H1 (cell line): ENCODE results near the gene KCNJ18. TPM values are rescaled to one million over a fixed set of nuclear protein-coding genes. Genes with fewer than 3 reads are reported as not detected.
"Not testable (repeated sequence)": the region's sequence is repeated elsewhere in the genome, so short reads cannot be mapped to it uniquely, and the experiment has no call there.

Source experiments
- CTCF ChIA-PET: fragments of 300-600 bp; sonication (Branson Sonifier 250); formaldehyde crosslinking; loops from one replicate; lab custom pipeline; 2021; ENCODE audit not compliant: partially characterized antibody; lab: Charles Lee
- POLR2A ChIA-PET: fragments of 300-600 bp; sonication (Branson Sonifier 250); formaldehyde crosslinking; loops from one replicate; lab custom pipeline; 2021; ENCODE audit warnings: inconsistent platforms; ENCODE audit not compliant: partially characterized antibody; lab: Charles Lee
- DNase-seq, 2 experiments: peaks; one replicate each; pipeline versions ENCODE4 v3.0.0 to v3.0.0-alpha.2; 2010 to 2022; ENCODE audit warnings: low spot score in 2 of 2, low read depth in 1 of 2, mixed read lengths in 1 of 2
- FAIRE-seq: peaks from 2 replicates; lab custom pipeline; 2011; peaks lifted over from hg19 to GRCh38; lab: Jason Lieb, UNC
- H2AFZ ChIP-seq: 2 replicates; pipeline ENCODE4 v1.8.1; 2012; ENCODE audit warnings: low read length, inconsistent platforms
- H2AK5ac ChIP-seq: 2 replicates; pipeline ENCODE4 v1.6.1; 2013; ENCODE audit warnings: low read depth, low read length
- H2BK120ac ChIP-seq: replicated peaks from 2 replicates; pipeline ENCODE3; 2013; ENCODE audit warnings: low read depth, low read length, inconsistent platforms
- H2BK12ac ChIP-seq: 2 replicates; pipeline ENCODE4 v1.6.1; 2013; ENCODE audit warnings: low read depth, low read length
- H2BK15ac ChIP-seq: 2 replicates; pipeline ENCODE4 v1.6.1; 2013; ENCODE audit warnings: low read length
- H2BK20ac ChIP-seq: 2 replicates; pipeline ENCODE4 v1.6.1; 2013; ENCODE audit warnings: low read length
- H2BK5ac ChIP-seq: 2 replicates; pipeline ENCODE4 v1.6.1; 2013; ENCODE audit warnings: low read depth, low read length
- H3K14ac ChIP-seq: 2 replicates; pipeline ENCODE4 v1.6.1; 2013; ENCODE audit warnings: inconsistent platforms; ENCODE audit not compliant: insufficient read length
- H3K18ac ChIP-seq: 2 replicates; pipeline ENCODE4 v1.6.1; 2013; ENCODE audit warnings: low read length; ENCODE audit errors: extremely low read depth
- H3K23ac ChIP-seq: 2 replicates; pipeline ENCODE4 v1.6.1; 2013; ENCODE audit warnings: inconsistent platforms; ENCODE audit not compliant: insufficient read length
- H3K23me2 ChIP-seq: 2 replicates; pipeline ENCODE4 v1.6.1; 2013; ENCODE audit warnings: low read depth, low read length
- H3K27ac ChIP-seq: 2 replicates; pipeline ENCODE4 v1.6.1; 2011; ENCODE audit warnings: low read depth, low read length, inconsistent platforms
- H3K27me3 ChIP-seq, 4 experiments: replicated peaks in 1 of 4; 1 replicate in 1 of 4; 2 replicates in 3 of 4; pipeline versions ENCODE4 v1.6.1 to v1.8.1; 2011 to 2013; ENCODE audit warnings: low read length in 3 of 4, mild to moderate bottlenecking in 3 of 4, inconsistent platforms in 2 of 4, mixed read lengths in 2 of 4, moderate library complexity in 1 of 4; ENCODE audit not compliant: control insufficient read depth in 3 of 4, insufficient read depth in 3 of 4; ENCODE audit errors: extremely low read depth in 1 of 4
- H3K36me3 ChIP-seq, 4 experiments: 2 replicates each; pipeline versions ENCODE4 v1.6.1 to v1.8.1; 2011 to 2013; ENCODE audit warnings: mild to moderate bottlenecking in 4 of 4, low read length in 3 of 4, moderate library complexity in 2 of 4, control low read depth in 1 of 4, inconsistent platforms in 1 of 4; ENCODE audit not compliant: insufficient read depth in 4 of 4, control insufficient read depth in 2 of 4
- H3K4ac ChIP-seq: replicated peaks from 2 replicates; pipeline ENCODE3; 2013; ENCODE audit warnings: low read length, low read depth, mixed read lengths, inconsistent platforms; ENCODE audit not compliant: insufficient read length
- H3K4me1 ChIP-seq, 4 experiments: replicated peaks in 1 of 4; 1 replicate in 1 of 4; 2 replicates in 3 of 4; pipeline versions ENCODE4 v1.6.1 to v1.8.1; 2011 to 2013; ENCODE audit warnings: low read length in 3 of 4, inconsistent platforms in 2 of 4, mixed read lengths in 1 of 4; ENCODE audit not compliant: insufficient read depth in 4 of 4, control insufficient read depth in 3 of 4
- H3K4me2 ChIP-seq, 2 experiments: 2 replicates each; pipeline versions ENCODE4 v1.6.1 to v1.8.1; 2011 to 2013; ENCODE audit warnings: low read depth in 2 of 2, low read length in 2 of 2, control low read depth in 1 of 2, inconsistent platforms in 1 of 2, mild to moderate bottlenecking in 1 of 2; ENCODE audit not compliant: insufficient read depth in 1 of 2
- H3K4me3 ChIP-seq, 4 experiments: fragments of 200-600, 300-600 bp in 1 of 4; sonication (generic), shearing (Covaris generic), sonication (Bioruptor Twin) in 1 of 4; 2 replicates each; pipeline versions ENCODE4 v1.5.1 to v1.8.1; 2011 to 2016; ENCODE audit warnings: low read length in 4 of 4, low read depth in 3 of 4, control low read depth in 2 of 4, inconsistent platforms in 2 of 4, mild to moderate bottlenecking in 2 of 4, mixed read lengths in 1 of 4, moderate library complexity in 1 of 4; ENCODE audit not compliant: insufficient read depth in 2 of 4; ENCODE audit errors: extremely low read depth in 1 of 4
- H3K56ac ChIP-seq: replicated peaks from 2 replicates; pipeline ENCODE3; 2013; ENCODE audit warnings: low read depth, mild to moderate bottlenecking, mixed read lengths, low read length, inconsistent platforms; ENCODE audit not compliant: insufficient read length
- H3K79me1 ChIP-seq: 2 replicates; pipeline ENCODE4 v1.6.1; 2013; ENCODE audit warnings: low read depth, low read length, control low read depth
- H3K79me2 ChIP-seq, 2 experiments: 2 replicates each; pipeline versions ENCODE4 v1.6.1 to v1.8.1; 2012 to 2013; ENCODE audit warnings: low read length in 2 of 2, mild to moderate bottlenecking in 2 of 2, inconsistent platforms in 1 of 2; ENCODE audit not compliant: insufficient read depth in 2 of 2, control insufficient read depth in 1 of 2
- H3K9ac ChIP-seq, 4 experiments: replicated peaks in 1 of 4; 1 replicate in 1 of 4; 2 replicates in 3 of 4; pipeline versions ENCODE4 v1.6.1 to v1.8.1; 2011 to 2013; ENCODE audit warnings: low read depth in 3 of 4, low read length in 3 of 4, control low read depth in 2 of 4, mild to moderate bottlenecking in 2 of 4, moderate library complexity in 2 of 4, inconsistent platforms in 1 of 4; ENCODE audit errors: extremely low read depth in 1 of 4
- H3K9me3 ChIP-seq, 2 experiments: 2 replicates each; pipeline versions ENCODE4 v1.6.1 to v1.8.1; 2012 to 2013; ENCODE audit warnings: mild to moderate bottlenecking in 2 of 2, moderate library complexity in 2 of 2, control low read depth in 1 of 2, inconsistent platforms in 1 of 2, low read depth in 1 of 2, low read length in 1 of 2, mixed read lengths in 1 of 2; ENCODE audit not compliant: insufficient read depth in 2 of 2
- H4K20me1 ChIP-seq, 2 experiments: replicated peaks in 1 of 2; 2 replicates each; pipeline versions ENCODE3 to v1.8.1; 2011 to 2013; ENCODE audit warnings: inconsistent platforms in 2 of 2, low read length in 2 of 2, mild to moderate bottlenecking in 1 of 2; ENCODE audit not compliant: insufficient read depth in 2 of 2, control insufficient read depth in 1 of 2
- H4K5ac ChIP-seq: 2 replicates; pipeline ENCODE4 v1.6.1; 2013; ENCODE audit warnings: low read length, low read depth, mixed read lengths, inconsistent platforms; ENCODE audit not compliant: insufficient read length
- H4K8ac ChIP-seq: 2 replicates; pipeline ENCODE4 v1.8.0; 2013; ENCODE audit warnings: mild to moderate bottlenecking, moderate library complexity, low read length, inconsistent platforms; ENCODE audit not compliant: insufficient read depth; ENCODE audit errors: extremely low read depth
- H4K91ac ChIP-seq: replicated peaks from 2 replicates; pipeline ENCODE3; 2013; ENCODE audit warnings: low read length, mixed read lengths, inconsistent platforms; ENCODE audit not compliant: insufficient read length
- WGBS, 2 experiments: shearing (Covaris generic) in 1 of 2; methylation state at CpG; one replicate each; pipeline versions ENCODE4 v1.1.6 to v1.1.7; 2013 to 2015; ENCODE audit warnings: low lambda C conversion rate in 2 of 2, mixed read lengths in 2 of 2, inconsistent platforms in 1 of 2, low coverage in 1 of 2, missing lambda C conversion rate in 1 of 2; ENCODE audit not compliant: insufficient replicate concordance in 2 of 2, insufficient coverage in 1 of 2, insufficient read length in 1 of 2; ENCODE audit errors: extremely low coverage in 1 of 2, missing lambda C conversion rate in 1 of 2; 5-methylcytosine and 5-hydroxymethylcytosine counted together
- polyA plus RNA-seq, 7 experiments: library from polyadenylated mRNA; depleted of rRNA in 3 of 7; stranded (reverse) in 5 of 7; unstranded in 2 of 7; fragments of >200 nt in 5 of 7; fragments of 200-250 nt in 2 of 7; gene quantifications; 1 replicate in 5 of 7; 2 replicates in 1 of 7; 4 replicates in 1 of 7; pipeline versions ENCODE4 v1.2.1 to v1.2.3, GENCODE V29; 2011 to 2013; ENCODE audit warnings: missing spikeins in 2 of 7, mixed read lengths in 2 of 7
- total RNA-seq: library from RNA; stranded (reverse); fragmentation: NEBNext Ultra II Directional; extraction: Animal tissue kit (Norgen Biotek cat#: 25700); gene quantifications from 2 replicates; pipeline ENCODE4 v1.2.1, GENCODE V29; 2021

KCNJ18 gene
- total and polyA plus RNA-seq, 2 of the 8 experiments (the other 6 are each of a cell fraction or from before 2014, with no cell fraction given), result not detected

GRCh38 chr17:21690811-21691210, 1.5 kb upstream of the KCNJ18 start:
- H3K27me3 ChIP-seq, H3K9ac ChIP-seq, H3K4me1 ChIP-seq, DNase-seq, H4K20me1 ChIP-seq, H3K14ac ChIP-seq, H4K5ac ChIP-seq, H3K18ac ChIP-seq, FAIRE-seq, H2BK120ac ChIP-seq, H3K79me2 ChIP-seq, H4K8ac ChIP-seq, H3K56ac ChIP-seq, H3K79me1 ChIP-seq, H2BK5ac ChIP-seq, H2AK5ac ChIP-seq, H3K36me3 ChIP-seq, H3K4me2 ChIP-seq, H4K91ac ChIP-seq, CTCF ChIA-PET, H2BK15ac ChIP-seq, POLR2A ChIA-PET, H3K27ac ChIP-seq, H3K23ac ChIP-seq, H2BK20ac ChIP-seq, H3K4ac ChIP-seq, H3K4me3 ChIP-seq, H3K23me2 ChIP-seq, H2BK12ac ChIP-seq, H2AFZ ChIP-seq: not testable (repeated sequence)
- 39% methylated on average over 2 of the region's 2 CpGs; no CpG with 5 or more reads in 1 of the 2 experiments for WGBS, 2 experiments
- H3K9me3 ChIP-seq, result peaks cover 56 to 89% of the 10 kb centered on the region in 2 experiments

GRCh38 chr17:21691481-21691880, 842 bp upstream of the KCNJ18 start:
- H3K27me3 ChIP-seq, H4K8ac ChIP-seq, FAIRE-seq, H4K20me1 ChIP-seq, H2BK20ac ChIP-seq, DNase-seq, H3K36me3 ChIP-seq, H3K4ac ChIP-seq, H3K4me1 ChIP-seq, H3K4me3 ChIP-seq, H3K56ac ChIP-seq, POLR2A ChIA-PET, H3K79me2 ChIP-seq, H4K91ac ChIP-seq, H3K14ac ChIP-seq, H2BK15ac ChIP-seq, H2BK12ac ChIP-seq, H3K9ac ChIP-seq, H2AK5ac ChIP-seq, H4K5ac ChIP-seq, H3K4me2 ChIP-seq, H2BK5ac ChIP-seq, H3K79me1 ChIP-seq, H2AFZ ChIP-seq, H3K23me2 ChIP-seq, H3K27ac ChIP-seq, H3K18ac ChIP-seq, CTCF ChIA-PET, H2BK120ac ChIP-seq, H3K23ac ChIP-seq: not testable (repeated sequence)
- H3K9me3 ChIP-seq, result peaks cover 56 to 88% of the 10 kb centered on the region in 2 experiments
- 72% methylated on average over 4 of the region's 6 CpGs; no CpG with 5 or more reads in 1 of the 2 experiments for WGBS, 2 experiments
